ENCODE results near the gene CIAO2A. TPM values are rescaled to one million over a fixed set of nuclear protein-coding genes. Genes with fewer than 3 reads are reported as not detected.

CIAO2A gene
- polyA plus RNA-seq, 1 donor (not counting 4 experiments of a cell fraction or from before 2014, with no cell fraction given) = 111 TPM

DNA sequence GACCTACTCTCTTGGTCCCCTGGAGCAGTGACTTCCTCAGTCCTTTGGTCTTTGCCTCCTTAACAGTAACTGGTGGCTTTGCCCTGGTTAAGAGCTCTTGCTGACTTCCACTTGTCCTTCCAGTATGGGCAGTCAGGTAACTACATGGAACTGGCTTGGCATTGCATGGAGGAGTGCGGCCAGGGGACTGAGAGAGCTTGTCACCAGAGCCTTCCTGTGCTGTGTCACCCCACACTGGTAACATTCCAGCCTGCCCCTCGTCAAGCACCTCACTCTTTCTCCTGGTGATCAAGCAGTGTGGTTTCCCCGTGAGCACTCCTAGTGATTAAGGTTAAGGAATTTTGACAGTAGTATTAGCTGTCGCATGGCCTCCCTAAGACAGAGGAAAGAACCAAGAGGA lies 38.6 kb upstream of the CIAO2A start:
- TF ChIP-seq, protein P1, sequence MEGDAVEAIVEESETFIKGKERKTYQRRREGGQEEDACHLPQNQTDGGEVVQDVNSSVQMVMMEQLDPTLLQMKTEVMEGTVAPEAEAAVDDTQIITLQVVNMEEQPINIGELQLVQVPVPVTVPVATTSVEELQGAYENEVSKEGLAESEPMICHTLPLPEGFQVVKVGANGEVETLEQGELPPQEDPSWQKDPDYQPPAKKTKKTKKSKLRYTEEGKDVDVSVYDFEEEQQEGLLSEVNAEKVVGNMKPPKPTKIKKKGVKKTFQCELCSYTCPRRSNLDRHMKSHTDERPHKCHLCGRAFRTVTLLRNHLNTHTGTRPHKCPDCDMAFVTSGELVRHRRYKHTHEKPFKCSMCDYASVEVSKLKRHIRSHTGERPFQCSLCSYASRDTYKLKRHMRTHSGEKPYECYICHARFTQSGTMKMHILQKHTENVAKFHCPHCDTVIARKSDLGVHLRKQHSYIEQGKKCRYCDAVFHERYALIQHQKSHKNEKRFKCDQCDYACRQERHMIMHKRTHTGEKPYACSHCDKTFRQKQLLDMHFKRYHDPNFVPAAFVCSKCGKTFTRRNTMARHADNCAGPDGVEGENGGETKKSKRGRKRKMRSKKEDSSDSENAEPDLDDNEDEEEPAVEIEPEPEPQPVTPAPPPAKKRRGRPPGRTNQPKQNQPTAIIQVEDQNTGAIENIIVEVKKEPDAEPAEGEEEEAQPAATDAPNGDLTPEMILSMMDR (optimal IDR thresholded peaks at IDR 0.05 in 1 of 3, IDR thresholded peaks at IDR 0.05 in 1 of 3, conservative IDR thresholded peaks at IDR 0.05 in 1 of 3; ENCODE audit: extremely low read depth in 1 of 3, insufficient read depth in 2 of 3, low read length in 3 of 3) = no peak
- TF ChIP-seq EZH2 (IDR thresholded peaks at IDR 0.05; ENCODE audit: low read length) = no peak
- Histone ChIP-seq H2AFZ (ENCODE audit: control insufficient read depth, low read length) (no peak overlapping the region), H3K27ac (ENCODE audit: control insufficient read depth, insufficient read depth, low read length) (no peak overlapping the region), H3K9me3 (ENCODE audit: control insufficient read depth, low read depth, low read length) (no peaks in the 10 kb centered on the region), H4K20me1 (ENCODE audit: control insufficient read depth, extremely low read depth, insufficient read depth, low read length) (no peaks in the 10 kb centered on the region), H3K4me3 (ENCODE audit: control insufficient read depth in 2 of 3, extremely low read depth in 1 of 3, insufficient read depth in 2 of 3, low read depth in 1 of 3, low read length in 3 of 3) (no peak overlapping the region), H3K27me3 (ENCODE audit: control insufficient read depth, extremely low read depth, insufficient read depth, low read length) (no peaks in the 10 kb centered on the region), H3K9me1 (ENCODE audit: control insufficient read depth, extremely low read depth, insufficient read depth, low read length) (no peaks in the 10 kb centered on the region), H3K9ac (ENCODE audit: control insufficient read depth, extremely low read depth, insufficient read depth, low read length) (no peak overlapping the region), H3K36me3 (ENCODE audit: control insufficient read depth in 2 of 2, extremely low read depth in 1 of 2, insufficient read depth in 2 of 2, low read length in 2 of 2) (peaks cover 42 to 45% of the 10 kb centered on the region in 2 experiments), H3K4me1 (ENCODE audit: control insufficient read depth, extremely low read depth, insufficient read depth, low read length) (no peaks in the 10 kb centered on the region), H3K79me2 (ENCODE audit: control insufficient read depth, insufficient read depth, low read length) (no peaks in the 10 kb centered on the region), H3K4me2 (ENCODE audit: control insufficient read depth, extremely low read depth, insufficient read depth, low read depth, low read length) (no peak overlapping the region)
- DNase-seq (ENCODE audit: low read depth, low spot score) (no peak), FAIRE-seq (no peak)
- dilution Hi-C loops (cut with MboI; ENCODE audit: extremely low pct_ligation_motif_present, low sequenced_read_pairs) = no loop called here

DNA sequence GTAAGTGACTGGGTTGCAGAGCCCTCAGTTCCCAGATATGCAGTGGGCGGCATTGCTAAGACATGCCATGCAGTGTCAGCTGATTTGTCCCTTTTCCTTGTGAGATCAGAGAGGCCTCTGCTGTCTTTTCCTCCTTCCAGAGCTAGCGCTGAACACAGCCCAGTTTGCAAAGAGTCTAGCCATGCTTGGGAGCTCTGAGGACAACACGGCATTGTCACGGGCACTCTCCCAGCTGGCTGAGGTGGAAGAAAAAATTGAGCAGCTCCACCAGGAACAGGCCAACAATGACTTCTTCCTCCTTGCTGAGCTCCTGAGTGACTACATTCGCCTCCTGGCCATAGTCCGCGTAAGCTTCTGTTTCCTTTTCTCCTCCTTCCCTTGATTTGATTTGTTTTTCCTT lies 37.9 kb upstream of the CIAO2A start:
- DNase-seq (ENCODE audit: low read depth, low spot score) (no peak), FAIRE-seq (no peak)
- no peak overlapping the region for H3K9ac ChIP-seq (ENCODE audit: control insufficient read depth, extremely low read depth, insufficient read depth, low read length)
- no peak for TF ChIP-seq EZH2 (IDR thresholded peaks at IDR 0.05; ENCODE audit: low read length)
- TF ChIP-seq, protein P1 (optimal IDR thresholded peaks at IDR 0.05 in 1 of 3, IDR thresholded peaks at IDR 0.05 in 1 of 3, conservative IDR thresholded peaks at IDR 0.05 in 1 of 3; ENCODE audit: extremely low read depth in 1 of 3, insufficient read depth in 2 of 3, low read length in 3 of 3) = no peak
- dilution Hi-C loops (cut with MboI; ENCODE audit: extremely low pct_ligation_motif_present, low sequenced_read_pairs) = no loop called here
- no peaks in the 10 kb centered on the region for H3K4me1 ChIP-seq (ENCODE audit: control insufficient read depth, extremely low read depth, insufficient read depth, low read length)
- no peaks in the 10 kb centered on the region for H4K20me1 ChIP-seq (ENCODE audit: control insufficient read depth, extremely low read depth, insufficient read depth, low read length)
- peaks cover 40% of the 10 kb centered on the region in 2 experiments for H3K36me3 ChIP-seq (ENCODE audit: control insufficient read depth in 2 of 2, extremely low read depth in 1 of 2, insufficient read depth in 2 of 2, low read length in 2 of 2)
- H3K4me3 ChIP-seq (ENCODE audit: control insufficient read depth in 2 of 3, extremely low read depth in 1 of 3, insufficient read depth in 2 of 3, low read depth in 1 of 3, low read length in 3 of 3) = no peak overlapping the region
- H3K9me1 ChIP-seq (ENCODE audit: control insufficient read depth, extremely low read depth, insufficient read depth, low read length) = no peaks in the 10 kb centered on the region
- no peaks in the 10 kb centered on the region for H3K9me3 ChIP-seq (ENCODE audit: control insufficient read depth, low read depth, low read length)
- H2AFZ ChIP-seq (ENCODE audit: control insufficient read depth, low read length) = no peak overlapping the region
- no peaks in the 10 kb centered on the region for H3K79me2 ChIP-seq (ENCODE audit: control insufficient read depth, insufficient read depth, low read length)
- H3K27me3 ChIP-seq (ENCODE audit: control insufficient read depth, extremely low read depth, insufficient read depth, low read length) = no peaks in the 10 kb centered on the region
- H3K4me2 ChIP-seq (ENCODE audit: control insufficient read depth, extremely low read depth, insufficient read depth, low read depth, low read length) = no peak overlapping the region
- no peak overlapping the region for H3K27ac ChIP-seq (ENCODE audit: control insufficient read depth, insufficient read depth, low read length)

Measured in keratinocyte (primary cell).